Ectodermal cell (in vitro differentiated cells): Measurements from ENCODE around the gene DCTN2.
"Not testable (repeated sequence)": the region's sequence is repeated elsewhere in the genome, so short reads cannot be mapped to it uniquely, and the experiment has no call there.

Experiments
- H3K27ac ChIP-seq: 2 replicates; pipeline ENCODE4 v1.7.0; 2013; ENCODE audit warnings: mild to moderate bottlenecking, low read depth, low read length; ENCODE audit not compliant: insufficient read depth, poor library complexity, severe bottlenecking
- H3K27me3 ChIP-seq: 2 replicates; pipeline ENCODE4 v1.7.0; 2013; ENCODE audit warnings: mild to moderate bottlenecking, low read length; ENCODE audit not compliant: insufficient read depth, control insufficient read depth, poor library complexity, severe bottlenecking
- H3K36me3 ChIP-seq: one replicate; pipeline ENCODE4 v1.7.0; 2013; ENCODE audit warnings: low read length; ENCODE audit not compliant: control insufficient read depth, insufficient read depth
- H3K4me1 ChIP-seq: one replicate; pipeline ENCODE4 v1.7.0; 2013; ENCODE audit warnings: low read length; ENCODE audit not compliant: control insufficient read depth, insufficient read depth
- H3K4me3 ChIP-seq: 2 replicates; pipeline ENCODE4 v1.7.0; 2013; ENCODE audit warnings: low read depth, low read length, control low read depth; ENCODE audit not compliant: insufficient read depth
- H3K9me3 ChIP-seq: 2 replicates; pipeline ENCODE4 v1.7.0; 2013; ENCODE audit warnings: mild to moderate bottlenecking, low read length, moderate library complexity; ENCODE audit not compliant: control insufficient read depth
- WGBS, 2 experiments: methylation state at CpG; one replicate each; pipeline ENCODE4 v1.1.7; 2013; ENCODE audit warnings: missing lambda C conversion rate in 2 of 2; 5-methylcytosine and 5-hydroxymethylcytosine counted together

Gene DCTN2

DNA sequence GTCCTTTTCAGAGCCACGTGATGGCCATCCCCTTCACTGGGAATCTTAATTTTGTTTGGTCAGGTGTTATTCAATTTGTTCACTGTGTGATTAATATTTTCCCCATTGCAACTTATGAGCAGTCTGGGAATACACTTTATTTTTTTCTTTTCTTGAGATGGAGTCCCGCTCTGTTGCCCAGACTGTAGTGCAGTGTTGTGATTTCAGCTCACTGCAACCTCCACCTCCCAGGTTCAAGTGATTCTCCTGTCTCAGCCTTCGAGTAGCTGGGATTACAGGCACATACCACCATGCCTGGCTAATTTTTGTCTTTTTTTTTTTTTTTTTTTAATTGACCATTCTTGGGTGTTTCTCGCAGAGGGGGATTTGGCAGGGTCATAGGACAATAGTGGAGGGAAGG lies 40.5 kb downstream of the DCTN2 start:
- not testable (repeated sequence) for H3K4me1 ChIP-seq, H3K27me3 ChIP-seq, H3K4me3 ChIP-seq, H3K9me3 ChIP-seq, H3K27ac ChIP-seq
- WGBS, 2 experiments = 94% methylated on average over 3 of the region's 4 CpGs
- peaks cover 55% of the 10 kb centered on the region for H3K36me3 ChIP-seq

DNA sequence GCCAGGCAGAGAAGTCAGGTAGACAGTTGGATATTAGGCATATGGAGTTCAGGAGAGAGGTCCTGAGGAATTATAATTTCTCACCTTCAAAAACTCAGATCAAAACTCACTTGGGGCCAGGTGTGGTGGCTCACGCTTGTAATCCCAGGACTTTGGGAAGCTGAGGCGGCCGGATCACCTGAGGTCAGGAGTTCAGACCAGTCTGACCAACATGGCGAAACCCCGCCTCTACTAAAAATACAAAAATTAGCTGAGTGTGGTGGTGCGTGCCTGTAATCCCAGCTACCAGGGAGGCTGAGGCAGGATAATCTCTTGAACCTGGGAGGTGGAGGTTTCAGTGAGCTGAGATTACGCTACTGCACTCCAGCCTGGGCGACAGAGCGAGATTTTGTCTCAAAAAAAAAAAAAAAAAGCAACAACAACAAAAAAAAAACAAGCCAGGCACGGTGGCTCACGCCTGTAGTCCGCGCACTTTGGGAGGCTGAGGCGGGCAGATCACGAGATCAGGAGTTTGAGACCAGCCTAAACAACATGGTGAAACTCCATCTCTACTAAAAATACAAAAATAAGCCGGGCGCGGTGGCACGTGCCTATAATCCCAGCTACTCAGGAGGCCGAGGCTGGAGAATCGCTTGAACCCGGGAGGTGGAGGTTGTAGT lies 44.6 kb downstream of the DCTN2 start:
- H3K27me3 ChIP-seq, H3K27ac ChIP-seq, H3K9me3 ChIP-seq, H3K4me3 ChIP-seq, H3K4me1 ChIP-seq: not testable (repeated sequence)
- peaks cover 71% of the 10 kb centered on the region for H3K36me3 ChIP-seq
- WGBS, 2 experiments = 95 to 96% methylated on average over 21 to 22 of the region's 22 CpGs

DNA sequence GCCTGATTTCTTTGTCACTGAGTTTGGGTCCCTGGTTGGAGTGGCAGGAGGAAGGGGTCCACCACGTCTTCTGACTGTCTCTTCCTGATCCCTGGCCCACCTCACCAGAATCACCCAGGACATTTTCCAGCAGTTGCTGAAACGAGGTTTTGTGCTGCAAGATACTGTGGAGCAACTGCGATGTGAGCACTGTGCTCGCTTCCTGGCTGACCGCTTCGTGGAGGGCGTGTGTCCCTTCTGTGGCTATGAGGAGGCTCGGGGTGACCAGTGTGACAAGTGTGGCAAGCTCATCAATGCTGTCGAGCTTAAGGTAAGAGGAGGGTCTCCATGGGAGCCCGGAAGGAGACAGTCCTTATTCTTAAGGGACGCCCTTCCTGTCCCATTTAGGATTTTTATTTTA lies 46.8 kb downstream of the DCTN2 start:
- peaks cover 60% of the 10 kb centered on the region for H3K36me3 ChIP-seq
- H3K4me1 ChIP-seq = no peaks in the 10 kb centered on the region
- no peak overlapping the region for H3K4me3 ChIP-seq
- H3K27ac ChIP-seq = no peak overlapping the region
- H3K9me3 ChIP-seq = no peaks in the 10 kb centered on the region
- no peaks in the 10 kb centered on the region for H3K27me3 ChIP-seq
- WGBS, 2 experiments = 97% methylated on average over 11 of the region's 11 CpGs

DNA sequence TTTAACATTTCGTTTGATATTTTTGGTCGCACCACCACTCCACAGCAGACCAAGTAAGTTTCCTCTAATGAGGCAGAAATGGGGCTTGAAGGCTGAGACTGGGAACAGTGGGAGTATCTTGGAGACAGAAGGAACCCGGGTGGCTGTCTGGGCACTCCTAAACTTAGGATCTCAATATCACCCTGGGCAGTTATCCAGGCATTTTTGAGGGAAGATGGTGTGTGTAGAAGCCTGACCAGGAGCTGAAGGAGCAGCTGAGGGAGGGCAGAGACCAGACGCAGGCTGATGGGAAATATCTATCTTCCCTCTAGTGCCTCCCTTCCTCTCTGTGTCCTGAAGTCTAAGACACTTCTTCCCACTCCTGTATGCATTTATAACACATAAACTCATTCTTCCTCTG lies 48.4 kb downstream of the DCTN2 start:
- Histone ChIP-seq H3K27ac (no peak overlapping the region), H3K4me3 (no peak overlapping the region), H3K36me3 (peaks cover 48% of the 10 kb centered on the region), H3K4me1 (no peaks in the 10 kb centered on the region), H3K27me3 (no peaks in the 10 kb centered on the region), H3K9me3 (no peaks in the 10 kb centered on the region)
- 91 to 97% methylated on average over 4 of the region's 4 CpGs for WGBS, 2 experiments

DNA sequence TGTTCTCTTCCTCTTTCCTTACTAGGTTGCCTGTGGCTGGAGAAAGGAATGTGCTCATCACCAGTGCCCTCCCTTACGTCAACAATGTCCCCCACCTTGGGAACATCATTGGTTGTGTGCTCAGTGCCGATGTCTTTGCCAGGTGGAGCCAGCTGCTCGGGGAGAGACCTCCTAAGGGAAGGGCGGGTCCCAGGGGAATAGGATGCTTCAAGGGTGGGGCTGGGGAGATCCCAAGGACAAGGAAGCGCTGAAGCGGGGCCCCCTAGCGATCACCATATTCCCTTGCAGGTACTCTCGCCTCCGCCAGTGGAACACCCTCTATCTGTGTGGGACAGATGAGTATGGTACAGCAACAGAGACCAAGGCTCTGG lies 48.9 kb downstream of the DCTN2 start:
- peaks cover 48% of the 10 kb centered on the region for H3K36me3 ChIP-seq
- H3K4me1 ChIP-seq = no peaks in the 10 kb centered on the region
- H3K27ac ChIP-seq = no peak overlapping the region
- no peaks in the 10 kb centered on the region for H3K27me3 ChIP-seq
- no peaks in the 10 kb centered on the region for H3K9me3 ChIP-seq
- no peak overlapping the region for H3K4me3 ChIP-seq
- 94 to 96% methylated on average over 9 of the region's 9 CpGs for WGBS, 2 experiments

DNA sequence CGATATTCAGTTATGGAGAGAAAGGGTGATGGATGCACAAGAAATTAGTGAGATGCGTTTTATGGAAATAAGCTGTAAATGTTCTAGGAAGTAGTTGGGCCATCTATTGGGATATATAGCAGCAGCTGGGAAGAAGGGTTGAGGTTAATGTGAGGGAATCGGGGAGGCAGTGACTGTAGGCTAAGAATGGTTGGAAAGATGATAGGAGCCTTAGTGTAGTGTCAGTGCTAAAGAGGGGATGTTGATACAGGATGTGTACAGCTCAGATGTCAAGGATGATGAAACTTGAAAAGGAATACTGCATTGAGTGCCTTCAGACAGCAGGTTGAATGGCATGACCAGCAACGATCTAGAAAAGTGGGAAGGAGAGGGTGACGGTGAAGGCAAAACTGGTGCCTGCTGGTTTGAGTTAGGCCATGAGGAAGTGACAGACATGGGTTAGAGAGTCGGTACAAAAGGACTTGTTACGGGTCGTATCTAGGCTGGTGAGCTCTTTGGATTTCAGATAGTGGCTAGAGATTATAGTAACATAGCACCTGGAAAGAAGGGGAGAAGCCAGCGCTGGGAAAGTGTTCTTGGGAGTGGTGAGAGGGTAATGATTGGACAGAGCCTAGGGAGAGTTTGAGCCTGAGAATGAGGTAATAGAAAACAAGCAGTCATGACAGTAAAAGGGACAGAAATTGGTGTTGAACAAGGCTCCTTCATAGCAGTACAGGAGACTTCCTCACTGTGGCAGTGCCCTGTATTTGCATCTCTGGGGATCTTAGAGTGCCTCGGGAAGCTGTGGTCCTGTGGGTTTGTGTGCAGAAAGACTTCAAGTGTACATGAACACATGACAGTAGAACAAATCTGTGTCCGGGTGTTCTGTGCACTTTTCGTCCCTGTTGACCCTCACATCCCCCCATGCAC lies 49.5 kb downstream of the DCTN2 start:
- Histone ChIP-seq H3K36me3 (peaks cover 48% of the 10 kb centered on the region), H3K27me3 (no peaks in the 10 kb centered on the region), H3K27ac (no peak overlapping the region), H3K4me3 (no peak overlapping the region), H3K4me1 (no peaks in the 10 kb centered on the region), H3K9me3 (no peaks in the 10 kb centered on the region)
- 95 to 96% methylated on average over 12 of the region's 12 CpGs for WGBS, 2 experiments

DNA sequence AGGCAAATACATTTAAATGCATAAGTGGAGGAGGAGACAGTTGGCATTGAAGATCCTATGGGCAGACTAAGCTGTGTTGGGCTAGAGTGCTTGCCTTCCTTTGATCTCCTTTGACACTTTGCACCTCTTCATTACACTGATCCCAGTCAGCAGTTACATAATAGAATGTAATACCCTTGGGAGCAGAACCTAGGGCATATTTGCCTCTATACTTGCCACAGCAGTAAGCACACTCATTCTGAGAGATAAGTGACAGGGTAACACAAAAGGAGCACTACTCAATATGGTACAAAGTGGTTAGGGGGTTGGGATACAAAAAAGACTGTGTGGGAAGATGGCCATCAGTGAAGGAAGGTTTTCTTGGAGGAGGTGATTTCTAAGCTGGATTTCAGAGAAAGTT lies 50.2 kb downstream of the DCTN2 start:
- Histone ChIP-seq H3K4me3 (no peak overlapping the region), H3K36me3 (peaks cover 45% of the 10 kb centered on the region), H3K27me3 (no peaks in the 10 kb centered on the region), H3K4me1 (no peaks in the 10 kb centered on the region), H3K9me3 (no peaks in the 10 kb centered on the region), H3K27ac (no peak overlapping the region)

DNA sequence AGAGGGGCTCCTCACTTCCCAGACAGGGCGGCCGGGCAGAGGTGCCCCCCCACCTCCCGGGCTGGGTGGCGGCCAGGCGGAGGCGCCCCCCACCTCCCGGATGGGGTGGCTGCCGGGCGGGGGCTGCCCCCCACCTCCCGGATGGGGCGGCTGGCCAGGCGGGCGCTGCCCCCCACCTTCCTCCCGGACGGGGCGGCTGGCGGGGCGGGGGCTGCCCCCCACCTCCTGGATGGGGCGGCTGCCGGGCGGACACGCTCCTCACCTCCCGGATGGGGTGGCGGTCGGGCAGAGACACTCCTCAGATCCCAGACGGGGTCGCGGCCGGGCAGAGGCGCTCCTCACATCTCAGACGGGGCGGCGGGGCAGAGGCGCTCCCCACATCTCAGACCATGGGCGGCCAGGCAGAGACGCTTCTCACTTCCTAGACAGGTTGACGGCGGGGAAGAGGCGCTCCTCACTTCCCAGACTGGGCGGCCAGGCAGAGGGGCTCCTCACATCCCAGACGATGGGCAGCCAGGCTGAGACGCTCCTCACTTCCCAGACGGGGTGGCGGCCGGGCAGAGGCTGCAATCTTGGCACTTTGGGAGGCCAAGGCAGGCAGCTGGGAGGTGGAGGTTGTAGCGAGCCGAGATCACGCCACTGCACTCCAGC lies 51.8 kb downstream of the DCTN2 start:
- not testable (repeated sequence) for H3K27ac ChIP-seq, H3K4me3 ChIP-seq, H3K27me3 ChIP-seq, H3K9me3 ChIP-seq, H3K4me1 ChIP-seq
- peaks cover 45% of the 10 kb centered on the region for H3K36me3 ChIP-seq
- 93 to 94% methylated on average over 46 to 48 of the region's 48 CpGs for WGBS, 2 experiments

DNA sequence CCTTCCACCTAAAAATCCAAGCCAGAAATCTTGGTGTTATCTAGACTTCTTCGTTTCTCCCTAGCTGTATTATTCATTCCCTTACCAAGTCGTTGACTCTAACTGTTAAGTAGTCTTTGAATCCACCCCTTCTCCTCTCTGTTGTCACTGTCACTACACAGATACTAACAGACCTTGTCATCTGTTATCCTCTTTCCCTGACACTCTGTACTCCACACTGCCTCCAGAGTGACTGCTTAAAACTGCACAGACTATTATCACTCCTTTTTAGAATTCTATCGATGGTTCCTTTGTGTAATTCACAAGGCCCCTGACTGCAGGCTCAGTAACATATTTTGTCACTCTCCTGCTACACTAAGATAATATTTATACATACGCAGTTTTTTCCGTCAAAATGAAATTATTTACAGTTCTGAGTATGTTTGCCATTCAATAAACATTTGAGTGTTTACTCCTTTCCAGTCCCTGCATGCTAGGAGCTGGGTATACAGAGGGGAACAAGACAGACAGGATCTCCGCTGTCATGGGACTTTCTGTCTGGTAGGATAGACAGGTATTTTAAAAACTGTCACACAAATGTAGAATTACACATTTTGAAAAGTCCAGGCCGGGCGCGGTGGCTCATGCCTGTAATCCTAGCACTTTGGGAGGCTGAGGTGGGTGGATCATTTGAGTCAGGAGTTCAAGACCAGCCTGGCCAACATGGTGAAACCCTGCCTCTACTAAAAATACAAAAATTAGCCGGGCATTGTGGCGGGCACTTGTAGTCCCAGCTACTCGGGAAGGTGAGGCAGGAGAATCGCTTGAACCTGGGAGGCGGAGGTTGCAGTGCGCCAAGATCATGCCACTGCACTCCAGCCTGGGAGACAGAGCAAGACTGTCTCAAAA lies 55.4 kb downstream of the DCTN2 start:
- peaks cover 24% of the 10 kb centered on the region for H3K36me3 ChIP-seq
- 94 to 95% methylated on average over 15 of the region's 15 CpGs for WGBS, 2 experiments
- H3K4me3 ChIP-seq = no peak overlapping the region
- peaks cover 7% of the 10 kb centered on the region for H3K4me1 ChIP-seq
- no peaks in the 10 kb centered on the region for H3K9me3 ChIP-seq
- no peak overlapping the region for H3K27ac ChIP-seq
- no peaks in the 10 kb centered on the region for H3K27me3 ChIP-seq
